Glutamatergic neuron (in vitro differentiated cells): ENCODE results near the gene GNG7. TPM values are rescaled to one million over a fixed set of nuclear protein-coding genes. Genes with fewer than 3 reads are reported as not detected.

ENCODE experiments used
- DNase-seq: peaks from one replicate; pipeline ENCODE4 v3.0.0; 2022
- H3K27ac Mint-ChIP-seq: one replicate; pipeline ENCODE4 v1.8.0; 2020; ENCODE audit warnings: mild to moderate bottlenecking, mixed read lengths, inconsistent platforms; ENCODE audit not compliant: unreplicated experiment
- H3K27me3 Mint-ChIP-seq: one replicate; pipeline ENCODE4 v1.8.0; 2020; ENCODE audit warnings: mild to moderate bottlenecking, moderate library complexity, mixed read lengths, inconsistent platforms; ENCODE audit not compliant: unreplicated experiment
- H3K36me3 Mint-ChIP-seq: one replicate; pipeline ENCODE4 v1.8.0; 2020; ENCODE audit warnings: mild to moderate bottlenecking, mixed read lengths, inconsistent platforms; ENCODE audit not compliant: unreplicated experiment
- H3K4me1 Mint-ChIP-seq: one replicate; pipeline ENCODE4 v1.8.0; 2020; ENCODE audit warnings: mild to moderate bottlenecking, low read depth, mixed read lengths, inconsistent platforms; ENCODE audit not compliant: unreplicated experiment
- H3K4me3 Mint-ChIP-seq: one replicate; pipeline ENCODE4 v1.8.0; 2020; ENCODE audit warnings: mild to moderate bottlenecking, mixed read lengths, inconsistent platforms; ENCODE audit not compliant: unreplicated experiment
- H3K9me3 Mint-ChIP-seq: one replicate; pipeline ENCODE4 v1.8.0; 2020; ENCODE audit warnings: mild to moderate bottlenecking, moderate library complexity, mixed read lengths, inconsistent platforms; ENCODE audit not compliant: unreplicated experiment
- CTCF ChIP-seq: fragments of 200-600 bp; sonication (generic); IDR thresholded peaks from one replicate; pipeline ENCODE4 v1.5.0; 2021; ENCODE audit not compliant: partially characterized antibody, unreplicated experiment
- total RNA-seq: library from RNA; stranded (reverse); fragmentation: NEBNext Ultra II Directional; extraction: Animal tissue kit (Norgen Biotek cat#: 25700); gene quantifications from one replicate; pipeline ENCODE4 v1.2.1, GENCODE V29; 2021; ENCODE audit not compliant: unreplicated experiment

GNG7 gene
- total RNA-seq, 1 donor from 2014 or later = 8.0 TPM

DNA sequence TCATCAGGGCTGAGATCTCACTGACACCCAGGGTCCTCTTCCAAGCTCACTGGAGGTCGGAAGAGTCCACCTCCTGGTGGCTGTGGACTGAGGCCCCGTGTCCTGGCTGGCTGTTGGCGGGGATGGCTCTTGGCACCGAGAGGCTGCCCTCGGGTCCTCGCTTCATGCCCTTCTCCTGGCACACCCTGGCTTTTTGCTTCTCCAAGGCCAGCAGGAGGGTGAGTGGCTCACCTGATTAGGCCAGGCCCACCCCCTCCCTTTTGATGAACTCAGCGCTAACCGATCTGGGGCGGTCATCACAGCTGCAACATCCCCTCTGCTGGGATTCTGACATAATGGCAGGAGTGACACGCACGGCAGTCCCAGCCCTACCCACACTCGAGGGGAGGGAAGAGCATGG lies 32.9 kb upstream of the GNG7 start:
- no peak for DNase-seq
- TF ChIP-seq CTCF = no peak
- Mint-ChIP-seq H3K9me3 (no peaks in the 10 kb centered on the region), H3K27me3 (peaks cover 9% of the 10 kb centered on the region), H3K27ac (no peak overlapping the region), H3K36me3 (no peaks in the 10 kb centered on the region), H3K4me1 (peaks cover 7% of the 10 kb centered on the region), H3K4me3 (no peak overlapping the region)

DNA sequence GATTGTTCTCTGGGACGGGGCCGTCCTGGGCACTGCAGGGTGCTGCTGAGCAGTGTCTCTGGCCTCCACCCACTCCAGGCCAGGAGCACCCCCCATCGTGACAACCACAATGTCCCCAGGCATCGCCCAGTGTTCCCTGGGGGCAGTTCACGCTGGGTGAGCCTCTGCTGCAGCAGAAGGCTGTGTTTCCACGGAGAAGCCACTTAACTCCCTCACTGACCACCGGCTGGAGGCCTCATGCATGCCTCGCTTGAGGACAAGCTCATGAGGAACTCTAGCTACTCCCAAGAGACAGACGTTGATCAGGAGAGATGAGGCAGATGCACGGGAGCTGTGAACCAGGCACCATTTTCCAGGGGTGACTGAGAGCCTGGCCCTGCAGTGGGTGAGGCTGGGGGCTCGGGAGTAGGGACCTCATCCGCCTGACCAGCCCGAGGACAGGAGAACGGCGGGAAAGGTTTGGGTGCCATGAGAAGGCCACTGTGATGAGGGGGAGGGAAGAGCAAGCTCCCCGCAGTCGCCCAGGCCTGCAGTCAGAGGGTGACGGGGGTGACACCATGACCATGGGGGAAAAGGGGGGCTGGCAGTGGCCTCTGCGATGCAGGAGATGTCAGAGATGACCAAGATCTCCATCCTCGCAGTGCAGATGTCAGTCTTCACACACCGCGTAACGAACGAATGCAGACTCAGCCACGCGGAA lies 32.2 kb upstream of the GNG7 start:
- Mint-ChIP-seq H3K9me3 (no peaks in the 10 kb centered on the region), H3K27me3 (peaks cover 6% of the 10 kb centered on the region), H3K4me1 (peaks cover 7% of the 10 kb centered on the region), H3K27ac (no peak overlapping the region), H3K36me3 (no peaks in the 10 kb centered on the region), H3K4me3 (peak overlapping the region; percentile 20)
- DNase-seq = no peak
- no peak for TF ChIP-seq CTCF

DNA sequence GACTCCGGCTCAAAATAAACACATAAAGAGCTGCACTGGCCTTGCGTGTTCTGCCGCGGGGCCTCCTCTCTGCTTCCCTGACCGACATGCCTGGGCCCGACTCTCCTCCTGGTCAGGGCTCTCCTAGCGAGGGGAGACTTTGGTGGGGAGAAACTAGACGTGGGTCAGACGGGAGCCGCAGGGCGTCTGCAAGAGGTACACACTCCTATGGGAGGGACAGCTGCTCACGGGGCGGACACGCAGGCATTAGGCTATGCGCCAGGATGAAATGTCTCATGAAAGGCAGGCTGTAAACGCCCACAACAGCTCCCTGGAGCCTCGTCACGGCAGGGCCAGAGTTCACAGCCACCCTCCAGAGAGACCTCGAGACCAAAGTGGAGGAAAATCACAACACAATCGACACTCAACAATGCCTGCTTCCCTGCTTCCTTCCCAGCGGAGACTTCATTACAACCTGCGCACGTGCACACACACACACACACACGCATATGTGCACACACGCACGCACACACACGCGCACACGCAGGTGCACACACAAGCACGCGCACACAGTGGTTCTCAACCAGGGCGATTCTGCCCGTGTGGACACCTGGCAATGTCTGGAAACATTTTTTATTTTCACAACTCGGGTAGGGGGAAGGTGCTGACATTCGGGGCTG lies 31.6 kb upstream of the GNG7 start:
- peaks cover 7% of the 10 kb centered on the region for H3K4me1 Mint-ChIP-seq

DNA sequence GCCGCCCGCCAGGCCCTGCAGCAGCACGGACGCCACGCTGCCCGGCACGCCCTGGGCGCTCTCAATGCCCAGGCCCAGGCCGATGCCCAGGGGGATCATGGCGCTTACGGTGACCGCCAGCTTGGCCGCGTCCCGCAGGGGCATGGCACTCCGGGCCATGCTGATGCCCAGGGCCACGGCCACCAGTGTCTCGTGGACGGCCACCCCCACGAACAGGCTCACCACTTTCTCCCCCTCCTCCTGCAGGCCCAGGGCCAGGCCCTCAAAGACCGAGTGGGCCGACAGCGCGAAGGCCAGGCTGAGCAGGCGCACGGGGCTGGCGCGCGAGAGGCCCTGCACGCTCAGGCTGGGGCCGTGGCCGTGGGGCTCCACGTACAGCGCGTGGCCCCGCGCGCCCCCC lies 30.4 kb upstream of the GNG7 start:
- Mint-ChIP-seq H3K4me1 (peaks cover 7% of the 10 kb centered on the region), H3K9me3 (peaks cover 4% of the 10 kb centered on the region), H3K27ac (no peak overlapping the region), H3K36me3 (no peaks in the 10 kb centered on the region), H3K4me3 (no peak overlapping the region), H3K27me3 (peaks cover 1% of the 10 kb centered on the region)
- TF ChIP-seq CTCF = no peak
- DNase-seq = no peak

More for the DNA sequence above, 31.6 kb upstream of the GNG7 start:
- TF ChIP-seq CTCF = no peak
- peaks cover 6% of the 10 kb centered on the region for H3K27me3 Mint-ChIP-seq
- no peaks in the 10 kb centered on the region for H3K9me3 Mint-ChIP-seq
- H3K4me3 Mint-ChIP-seq = peak overlapping the region; percentile 49
- no peak for DNase-seq
- H3K36me3 Mint-ChIP-seq = no peaks in the 10 kb centered on the region
- no peak overlapping the region for H3K27ac Mint-ChIP-seq

GRCh38 chr19:2732157-2732725 lies 29.7 kb upstream of the GNG7 start:
- Mint-ChIP-seq H3K27ac (no peak overlapping the region), H3K4me3 (no peak overlapping the region), H3K4me1 (peaks cover 7% of the 10 kb centered on the region), H3K9me3 (peaks cover 4% of the 10 kb centered on the region), H3K27me3 (peaks cover 1% of the 10 kb centered on the region), H3K36me3 (no peaks in the 10 kb centered on the region)
- DNase-seq = no peak
- TF ChIP-seq CTCF = no peak
